Right forelimb (tissue), 1 donor: ENCODE measurements around the gene C1orf74.
A peak's percentile ranks its signal among the peaks of the same experiment; 100 is the strongest.

Experiments used
- DNase-seq: peaks from one replicate; pipeline ENCODE4 v3.0.0-alpha.2; 2018

Gene C1orf74

DNA sequence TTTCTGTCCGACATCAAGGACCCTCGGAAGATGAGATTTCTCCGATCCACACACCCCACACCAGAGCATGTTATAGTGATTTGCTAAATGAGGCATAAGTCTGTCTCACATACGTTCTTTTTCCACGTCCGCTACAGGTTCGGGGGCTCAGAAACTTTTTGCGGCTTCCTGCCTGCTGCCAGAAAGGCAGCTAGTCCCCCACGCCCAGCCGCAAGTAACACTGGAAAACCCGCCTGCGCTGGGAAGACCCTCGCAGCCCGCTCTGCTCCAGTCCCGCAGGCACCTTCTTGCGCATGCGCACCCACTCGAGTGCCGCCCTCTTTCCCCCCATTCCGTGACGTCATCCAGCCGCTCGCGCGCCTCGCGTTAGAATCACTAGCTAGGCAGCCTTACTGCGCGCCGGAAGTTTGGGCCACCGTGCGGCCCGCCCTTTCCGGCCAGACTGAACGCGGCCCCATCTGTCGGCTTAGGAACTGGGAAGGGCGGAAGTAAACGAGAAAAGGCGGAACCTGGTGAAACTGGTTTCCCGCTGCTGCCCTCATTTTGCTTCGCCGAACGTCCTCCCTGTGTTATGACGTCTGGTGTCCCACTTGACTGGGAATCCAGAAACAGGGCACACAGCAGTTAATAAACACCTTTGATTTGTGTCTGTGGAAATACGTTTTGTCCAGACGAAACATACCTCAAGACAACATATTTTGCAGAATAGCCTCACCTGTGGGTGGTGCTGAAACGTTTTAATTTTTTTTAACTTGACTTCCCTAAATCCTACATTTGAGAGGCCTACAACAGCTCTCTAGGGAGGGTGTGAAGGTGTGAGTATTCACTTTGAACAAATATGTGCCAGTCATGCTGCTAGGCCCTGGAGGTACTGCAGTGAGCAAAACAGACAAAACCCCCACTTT is at the start of gene C1orf74:
Gene C1orf74, minus strand, starts transcription at position 295 of the 905 bp plus-strand sequence. CDS start 925 bp downstream, outside the sequence.
- peak; percentile 100 for DNase-seq

GRCh38 chr1:209831615-209832014 is 47.3 kb upstream of the C1orf74 start:
- DNase-seq, result no peak

GRCh38 chr1:209830722-209831121 is 46.4 kb upstream of the C1orf74 start:
- no peak for DNase-seq

GRCh38 chr1:209829716-209830115 is 45.4 kb upstream of the C1orf74 start:
- no peak for DNase-seq

DNA sequence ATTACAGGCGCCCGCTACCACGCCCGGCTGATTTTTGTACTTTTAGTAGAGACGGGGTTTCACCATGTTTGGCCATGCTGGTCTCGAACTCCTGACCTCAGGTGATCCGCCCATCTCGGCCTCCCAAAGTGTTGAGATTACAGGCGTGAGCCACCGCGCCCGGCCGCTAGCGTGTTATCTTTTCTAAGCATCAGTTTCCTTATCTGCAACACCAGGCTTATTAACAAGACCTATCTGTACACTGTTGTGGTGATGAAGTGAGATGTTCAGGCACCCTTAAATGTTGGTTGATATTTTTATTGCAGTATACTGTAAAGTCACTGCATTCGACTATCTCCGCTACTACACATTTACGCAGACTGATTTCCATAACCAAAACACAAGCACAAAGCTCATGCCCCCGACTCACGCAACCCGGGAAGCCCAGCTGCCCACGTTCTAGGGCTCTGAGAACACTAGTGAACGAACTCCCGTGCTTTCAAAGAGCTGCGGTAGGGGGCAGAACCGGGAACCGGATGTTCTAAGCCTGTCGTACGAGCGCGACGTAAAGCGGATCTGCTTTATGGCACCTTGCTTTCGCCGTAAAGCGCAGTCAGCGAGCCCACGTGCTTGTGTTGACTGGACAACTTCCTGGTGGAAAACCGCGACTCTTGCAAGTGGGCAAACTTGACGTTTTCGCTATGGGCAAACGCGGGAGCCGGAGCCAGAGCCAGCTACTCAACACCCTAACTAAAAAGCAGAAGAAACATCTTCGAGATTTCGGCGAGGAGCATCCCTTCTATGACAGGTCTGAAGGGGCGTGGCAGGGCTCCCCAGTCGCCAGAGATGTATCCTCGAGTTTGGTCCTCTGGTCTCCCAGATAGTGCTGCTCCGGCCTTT is 43.3 kb upstream of the C1orf74 start, which contains the start of gene UTP25:
Gene UTP25, plus strand, starts transcription at position 589 of the 879 bp plus-strand sequence. Its CDS starts 92 bp downstream, at position 681.
- peak; percentile 93 for DNase-seq

- no peak for DNase-seq
Observed at GRCh38 chr1:209825591-209826434, 41.5 kb upstream of the C1orf74 start.

- DNase-seq, result no peak
Observed at GRCh38 chr1:209823143-209824041, 39.0 kb upstream of the C1orf74 start.

- no peak for DNase-seq
Observed at GRCh38 chr1:209822706-209823105, 38.3 kb upstream of the C1orf74 start.

DNA sequence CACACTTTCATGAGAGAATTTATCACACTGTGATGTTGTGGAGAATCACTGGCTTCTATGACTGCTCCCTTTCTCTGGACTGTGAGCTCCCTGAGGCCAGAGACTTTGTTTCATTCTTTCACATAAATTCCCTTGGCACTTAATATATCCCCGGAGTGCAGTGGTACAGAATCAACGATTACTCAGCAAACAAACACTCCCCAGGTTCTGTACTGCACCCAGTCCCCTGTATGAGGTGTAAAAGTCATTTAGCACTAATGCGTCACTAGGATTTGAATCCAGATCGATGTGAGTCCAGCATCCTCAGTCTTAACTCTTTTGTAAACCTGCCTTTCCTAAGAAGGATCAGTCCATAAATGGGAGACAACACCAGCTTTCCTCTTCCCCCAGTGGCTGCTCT is 36.6 kb upstream of the C1orf74 start:
- DNase-seq, result no peak

GRCh38 chr1:209819058-209819457 is 34.7 kb upstream of the C1orf74 start:
- no peak for DNase-seq

GRCh38 chr1:209817691-209818090 is 33.3 kb upstream of the C1orf74 start:
- DNase-seq, result no peak

GRCh38 chr1:209816923-209817322 is 32.6 kb upstream of the C1orf74 start:
- no peak for DNase-seq

GRCh38 chr1:209815931-209816341 is 31.6 kb upstream of the C1orf74 start:
- no peak for DNase-seq

- no peak for DNase-seq
Observed at GRCh38 chr1:209815490-209815889, 31.1 kb upstream of the C1orf74 start.

DNA sequence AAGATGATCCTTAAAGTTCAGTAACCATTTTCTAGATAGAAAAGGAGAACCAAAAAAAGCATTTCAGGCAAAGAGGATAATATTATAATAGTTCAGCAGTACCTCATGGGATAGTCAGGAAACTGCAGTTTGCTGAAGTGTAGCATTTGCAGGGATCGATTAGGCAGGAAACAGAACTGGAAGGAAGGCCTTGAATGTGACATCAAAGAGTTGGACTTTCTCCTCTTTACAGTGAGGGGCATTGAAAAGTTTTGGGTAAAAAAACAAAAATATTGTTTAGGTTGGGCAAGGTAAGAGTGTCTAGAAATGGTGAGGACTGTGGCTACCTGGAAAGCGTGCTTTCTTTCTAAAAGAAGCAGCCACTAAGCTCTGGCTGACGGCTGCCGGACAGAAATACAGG is 29.5 kb upstream of the C1orf74 start:
- DNase-seq, result no peak

DNA sequence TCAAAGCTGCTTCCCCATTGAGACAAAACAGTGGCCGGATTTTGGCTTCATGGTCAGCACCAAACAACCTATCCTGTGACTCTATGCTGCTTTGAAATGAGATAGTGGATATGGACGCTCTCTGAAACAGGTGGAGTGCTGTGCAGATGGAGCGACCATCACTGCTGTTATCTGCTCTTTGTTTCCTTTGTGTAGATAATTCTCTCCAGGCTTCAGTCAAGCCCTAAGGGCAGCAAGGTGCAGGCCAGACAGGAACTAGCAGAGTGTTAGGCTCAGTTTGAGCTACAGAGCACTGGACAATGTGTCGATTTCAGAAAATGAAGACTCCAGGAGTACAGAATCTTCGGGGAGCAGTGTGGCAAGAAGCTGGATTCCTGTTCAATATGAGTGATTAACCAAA is 26.4 kb upstream of the C1orf74 start:
- no peak for DNase-seq

DNA sequence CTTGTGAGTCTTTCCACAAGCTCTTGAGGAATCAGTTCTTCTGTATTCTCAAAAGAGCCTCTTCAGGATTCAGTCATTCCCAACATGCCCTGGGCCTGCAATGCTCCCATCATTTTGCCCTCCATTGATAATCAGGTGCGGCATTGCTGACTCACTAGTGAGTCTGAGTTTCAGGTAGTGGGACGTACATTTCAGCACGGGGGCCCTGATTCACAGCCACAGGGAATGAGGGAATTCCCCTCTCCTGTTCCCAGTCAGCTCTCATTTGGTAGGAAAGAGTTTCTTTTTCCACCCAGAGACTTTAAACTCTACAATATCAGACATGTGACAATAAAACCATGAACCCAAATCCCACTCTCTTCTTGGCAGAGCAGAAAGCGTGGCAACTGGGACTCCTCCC is 25.3 kb upstream of the C1orf74 start:
- DNase-seq, result no peak

DNA sequence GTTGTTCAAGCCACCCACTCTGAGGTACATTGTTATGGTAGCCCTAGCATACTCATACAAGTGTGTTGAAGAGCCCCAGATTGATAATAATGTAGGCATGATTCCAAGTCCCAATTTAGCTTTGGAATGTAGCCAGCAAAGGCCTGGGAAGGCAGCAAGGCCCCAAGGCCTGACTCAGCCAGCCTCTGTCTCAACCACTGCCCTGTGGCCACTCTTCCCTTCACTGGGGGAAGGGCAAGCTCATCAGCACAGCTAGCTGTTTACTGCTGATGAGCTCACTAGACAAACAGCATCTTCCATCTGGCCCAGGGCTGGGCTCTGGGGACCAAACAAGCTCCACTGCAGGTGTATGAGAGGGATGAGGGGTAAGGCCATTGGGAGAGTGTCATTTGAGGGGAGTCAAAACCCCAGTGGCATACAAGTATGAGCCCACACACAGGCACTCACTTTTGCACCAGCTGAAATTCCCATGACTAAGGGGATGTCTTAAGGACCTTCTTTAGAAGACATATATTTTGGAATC is 23.8 kb upstream of the C1orf74 start:
- DNase-seq, result no peak

- no peak for DNase-seq
Observed at GRCh38 chr1:209807509-209807908, 23.1 kb upstream of the C1orf74 start.

- DNase-seq, result peak; percentile 82
Observed at GRCh38 chr1:209805875-209806760, 21.8 kb upstream of the C1orf74 start, which contains the start of gene IRF6. Gene IRF6, minus strand, starts transcription at chr1:209806142. Its CDS starts 4,729 bp downstream, at chr1:209801413.
